H1 (cell line): Measurements from ENCODE around the gene CASQ1. TPM values are rescaled to one million over a fixed set of nuclear protein-coding genes. Genes with fewer than 3 reads are reported as not detected.

ENCODE experiments used
- CTCF ChIA-PET: fragments of 300-600 bp; sonication (Branson Sonifier 250); formaldehyde crosslinking; loops from one replicate; lab custom pipeline; 2021; ENCODE audit not compliant: partially characterized antibody; lab: Charles Lee
- POLR2A ChIA-PET: fragments of 300-600 bp; sonication (Branson Sonifier 250); formaldehyde crosslinking; loops from one replicate; lab custom pipeline; 2021; ENCODE audit warnings: inconsistent platforms; ENCODE audit not compliant: partially characterized antibody; lab: Charles Lee
- DNase-seq, 2 experiments: peaks; one replicate each; pipeline versions ENCODE4 v3.0.0 to v3.0.0-alpha.2; 2010 to 2022; ENCODE audit warnings: low spot score in 2 of 2, low read depth in 1 of 2, mixed read lengths in 1 of 2
- FAIRE-seq: peaks from 2 replicates; lab custom pipeline; 2011; peaks lifted over from hg19 to GRCh38; lab: Jason Lieb, UNC
- H2AFZ ChIP-seq: 2 replicates; pipeline ENCODE4 v1.8.1; 2012; ENCODE audit warnings: low read length, inconsistent platforms
- H2AK5ac ChIP-seq: 2 replicates; pipeline ENCODE4 v1.6.1; 2013; ENCODE audit warnings: low read depth, low read length
- H2BK120ac ChIP-seq: replicated peaks from 2 replicates; pipeline ENCODE3; 2013; ENCODE audit warnings: low read depth, low read length, inconsistent platforms
- H2BK12ac ChIP-seq: 2 replicates; pipeline ENCODE4 v1.6.1; 2013; ENCODE audit warnings: low read depth, low read length
- H2BK15ac ChIP-seq: 2 replicates; pipeline ENCODE4 v1.6.1; 2013; ENCODE audit warnings: low read length
- H2BK20ac ChIP-seq: 2 replicates; pipeline ENCODE4 v1.6.1; 2013; ENCODE audit warnings: low read length
- H2BK5ac ChIP-seq: 2 replicates; pipeline ENCODE4 v1.6.1; 2013; ENCODE audit warnings: low read depth, low read length
- H3K14ac ChIP-seq: 2 replicates; pipeline ENCODE4 v1.6.1; 2013; ENCODE audit warnings: inconsistent platforms; ENCODE audit not compliant: insufficient read length
- H3K18ac ChIP-seq: 2 replicates; pipeline ENCODE4 v1.6.1; 2013; ENCODE audit warnings: low read length; ENCODE audit errors: extremely low read depth
- H3K23ac ChIP-seq: 2 replicates; pipeline ENCODE4 v1.6.1; 2013; ENCODE audit warnings: inconsistent platforms; ENCODE audit not compliant: insufficient read length
- H3K23me2 ChIP-seq: 2 replicates; pipeline ENCODE4 v1.6.1; 2013; ENCODE audit warnings: low read depth, low read length
- H3K27ac ChIP-seq: 2 replicates; pipeline ENCODE4 v1.6.1; 2011; ENCODE audit warnings: low read depth, low read length, inconsistent platforms
- H3K27me3 ChIP-seq, 4 experiments: replicated peaks in 1 of 4; 1 replicate in 1 of 4; 2 replicates in 3 of 4; pipeline versions ENCODE4 v1.6.1 to v1.8.1; 2011 to 2013; ENCODE audit warnings: low read length in 3 of 4, mild to moderate bottlenecking in 3 of 4, inconsistent platforms in 2 of 4, mixed read lengths in 2 of 4, moderate library complexity in 1 of 4; ENCODE audit not compliant: control insufficient read depth in 3 of 4, insufficient read depth in 3 of 4; ENCODE audit errors: extremely low read depth in 1 of 4
- H3K36me3 ChIP-seq, 4 experiments: 2 replicates each; pipeline versions ENCODE4 v1.6.1 to v1.8.1; 2011 to 2013; ENCODE audit warnings: mild to moderate bottlenecking in 4 of 4, low read length in 3 of 4, moderate library complexity in 2 of 4, control low read depth in 1 of 4, inconsistent platforms in 1 of 4; ENCODE audit not compliant: insufficient read depth in 4 of 4, control insufficient read depth in 2 of 4
- H3K4ac ChIP-seq: replicated peaks from 2 replicates; pipeline ENCODE3; 2013; ENCODE audit warnings: low read length, low read depth, mixed read lengths, inconsistent platforms; ENCODE audit not compliant: insufficient read length
- H3K4me1 ChIP-seq, 4 experiments: replicated peaks in 1 of 4; 1 replicate in 1 of 4; 2 replicates in 3 of 4; pipeline versions ENCODE4 v1.6.1 to v1.8.1; 2011 to 2013; ENCODE audit warnings: low read length in 3 of 4, inconsistent platforms in 2 of 4, mixed read lengths in 1 of 4; ENCODE audit not compliant: insufficient read depth in 4 of 4, control insufficient read depth in 3 of 4
- H3K4me2 ChIP-seq, 2 experiments: 2 replicates each; pipeline versions ENCODE4 v1.6.1 to v1.8.1; 2011 to 2013; ENCODE audit warnings: low read depth in 2 of 2, low read length in 2 of 2, control low read depth in 1 of 2, inconsistent platforms in 1 of 2, mild to moderate bottlenecking in 1 of 2; ENCODE audit not compliant: insufficient read depth in 1 of 2
- H3K4me3 ChIP-seq, 4 experiments: fragments of 200-600, 300-600 bp in 1 of 4; sonication (generic), shearing (Covaris generic), sonication (Bioruptor Twin) in 1 of 4; 2 replicates each; pipeline versions ENCODE4 v1.5.1 to v1.8.1; 2011 to 2016; ENCODE audit warnings: low read length in 4 of 4, low read depth in 3 of 4, control low read depth in 2 of 4, inconsistent platforms in 2 of 4, mild to moderate bottlenecking in 2 of 4, mixed read lengths in 1 of 4, moderate library complexity in 1 of 4; ENCODE audit not compliant: insufficient read depth in 2 of 4; ENCODE audit errors: extremely low read depth in 1 of 4
- H3K56ac ChIP-seq: replicated peaks from 2 replicates; pipeline ENCODE3; 2013; ENCODE audit warnings: low read depth, mild to moderate bottlenecking, mixed read lengths, low read length, inconsistent platforms; ENCODE audit not compliant: insufficient read length
- H3K79me1 ChIP-seq: 2 replicates; pipeline ENCODE4 v1.6.1; 2013; ENCODE audit warnings: low read depth, low read length, control low read depth
- H3K79me2 ChIP-seq, 2 experiments: 2 replicates each; pipeline versions ENCODE4 v1.6.1 to v1.8.1; 2012 to 2013; ENCODE audit warnings: low read length in 2 of 2, mild to moderate bottlenecking in 2 of 2, inconsistent platforms in 1 of 2; ENCODE audit not compliant: insufficient read depth in 2 of 2, control insufficient read depth in 1 of 2
- H3K9ac ChIP-seq, 4 experiments: replicated peaks in 1 of 4; 1 replicate in 1 of 4; 2 replicates in 3 of 4; pipeline versions ENCODE4 v1.6.1 to v1.8.1; 2011 to 2013; ENCODE audit warnings: low read depth in 3 of 4, low read length in 3 of 4, control low read depth in 2 of 4, mild to moderate bottlenecking in 2 of 4, moderate library complexity in 2 of 4, inconsistent platforms in 1 of 4; ENCODE audit errors: extremely low read depth in 1 of 4
- H3K9me3 ChIP-seq, 2 experiments: 2 replicates each; pipeline versions ENCODE4 v1.6.1 to v1.8.1; 2012 to 2013; ENCODE audit warnings: mild to moderate bottlenecking in 2 of 2, moderate library complexity in 2 of 2, control low read depth in 1 of 2, inconsistent platforms in 1 of 2, low read depth in 1 of 2, low read length in 1 of 2, mixed read lengths in 1 of 2; ENCODE audit not compliant: insufficient read depth in 2 of 2
- H4K20me1 ChIP-seq, 2 experiments: replicated peaks in 1 of 2; 2 replicates each; pipeline versions ENCODE3 to v1.8.1; 2011 to 2013; ENCODE audit warnings: inconsistent platforms in 2 of 2, low read length in 2 of 2, mild to moderate bottlenecking in 1 of 2; ENCODE audit not compliant: insufficient read depth in 2 of 2, control insufficient read depth in 1 of 2
- H4K5ac ChIP-seq: 2 replicates; pipeline ENCODE4 v1.6.1; 2013; ENCODE audit warnings: low read length, low read depth, mixed read lengths, inconsistent platforms; ENCODE audit not compliant: insufficient read length
- H4K8ac ChIP-seq: 2 replicates; pipeline ENCODE4 v1.8.0; 2013; ENCODE audit warnings: mild to moderate bottlenecking, moderate library complexity, low read length, inconsistent platforms; ENCODE audit not compliant: insufficient read depth; ENCODE audit errors: extremely low read depth
- H4K91ac ChIP-seq: replicated peaks from 2 replicates; pipeline ENCODE3; 2013; ENCODE audit warnings: low read length, mixed read lengths, inconsistent platforms; ENCODE audit not compliant: insufficient read length
- CREB1 ChIP-seq: IDR thresholded peaks from 2 replicates; pipeline ENCODE4 v1.6.1; 2012; ENCODE audit warnings: inconsistent platforms
- EZH2 ChIP-seq: fragments of 200-600 bp; sonication (generic); IDR thresholded peaks from 2 replicates; pipeline ENCODE4 v1.7.1; 2012; ENCODE audit warnings: low read depth, mild to moderate bottlenecking, moderate library complexity, low read length, inconsistent platforms; ENCODE audit not compliant: severe bottlenecking
- HDAC6 ChIP-seq: IDR thresholded peaks from one replicate; pipeline ENCODE4 v1.7.1; 2012; ENCODE audit warnings: low read depth, mild to moderate bottlenecking, inconsistent platforms, low read length, moderate library complexity
- KDM4A ChIP-seq: IDR thresholded peaks from one replicate; pipeline ENCODE4 v1.7.1; 2012; ENCODE audit warnings: low read depth, mild to moderate bottlenecking, moderate library complexity, low read length, inconsistent platforms; ENCODE audit not compliant: severe bottlenecking
- MAFK ChIP-seq: IDR thresholded peaks from 2 replicates; pipeline ENCODE4 v1.6.1; 2012; ENCODE audit warnings: low read depth, mild to moderate bottlenecking, improper control_type of control experiment, low read length
- NANOG ChIP-seq: IDR thresholded peaks from 2 replicates; pipeline ENCODE4 v1.6.1; 2011; ENCODE audit warnings: low read length, low read depth, mild to moderate bottlenecking, inconsistent platforms; ENCODE audit not compliant: insufficient read depth, poor library complexity, severe bottlenecking
- RBBP5 ChIP-seq: IDR thresholded peaks from 2 replicates; pipeline ENCODE4 v1.7.1; 2012; ENCODE audit warnings: low read depth, mild to moderate bottlenecking, inconsistent platforms, low read length, moderate library complexity, borderline replicate concordance
- RXRA ChIP-seq: IDR thresholded peaks from 2 replicates; pipeline ENCODE4 v1.6.1; 2011; ENCODE audit warnings: low read depth, mild to moderate bottlenecking, low read length, moderate library complexity; ENCODE audit not compliant: insufficient read depth
- SIX5 ChIP-seq: IDR thresholded peaks from 2 replicates; pipeline ENCODE4 v1.6.1; 2011; ENCODE audit warnings: mild to moderate bottlenecking, low read depth, low read length
- TBP ChIP-seq: IDR thresholded peaks from 2 replicates; pipeline ENCODE4 v1.6.1; 2011; ENCODE audit warnings: low read depth, low read length, improper control_type of control experiment
- TEAD4 ChIP-seq: IDR thresholded peaks from 2 replicates; pipeline ENCODE4 v1.6.1; 2012; ENCODE audit warnings: low read depth, low read length, inconsistent platforms, mixed read lengths
- YY1 ChIP-seq: IDR thresholded peaks from 2 replicates; pipeline ENCODE4 v1.6.1; 2011; ENCODE audit warnings: low read depth, mild to moderate bottlenecking, low read length
- ZNF274 ChIP-seq: IDR thresholded peaks from 2 replicates; pipeline ENCODE4 v1.7.0; 2012; ENCODE audit warnings: low read length, borderline replicate concordance; ENCODE audit errors: extremely low read depth
- WGBS, 2 experiments: shearing (Covaris generic) in 1 of 2; methylation state at CpG; one replicate each; pipeline versions ENCODE4 v1.1.6 to v1.1.7; 2013 to 2015; ENCODE audit warnings: low lambda C conversion rate in 2 of 2, mixed read lengths in 2 of 2, inconsistent platforms in 1 of 2, low coverage in 1 of 2, missing lambda C conversion rate in 1 of 2; ENCODE audit not compliant: insufficient replicate concordance in 2 of 2, insufficient coverage in 1 of 2, insufficient read length in 1 of 2; ENCODE audit errors: extremely low coverage in 1 of 2, missing lambda C conversion rate in 1 of 2; 5-methylcytosine and 5-hydroxymethylcytosine counted together
- polyA plus RNA-seq, 7 experiments: library from polyadenylated mRNA; depleted of rRNA in 3 of 7; stranded (reverse) in 5 of 7; unstranded in 2 of 7; fragments of >200 nt in 5 of 7; fragments of 200-250 nt in 2 of 7; gene quantifications; 1 replicate in 5 of 7; 2 replicates in 1 of 7; 4 replicates in 1 of 7; pipeline versions ENCODE4 v1.2.1 to v1.2.3, GENCODE V29; 2011 to 2013; ENCODE audit warnings: missing spikeins in 2 of 7, mixed read lengths in 2 of 7
- total RNA-seq: library from RNA; stranded (reverse); fragmentation: NEBNext Ultra II Directional; extraction: Animal tissue kit (Norgen Biotek cat#: 25700); gene quantifications from 2 replicates; pipeline ENCODE4 v1.2.1, GENCODE V29; 2021

Gene CASQ1
- total and polyA plus RNA-seq, 2 of the 8 experiments (the other 6 are each of a cell fraction or from before 2014, with no cell fraction given): 0.80 to 1.3 TPM

DNA sequence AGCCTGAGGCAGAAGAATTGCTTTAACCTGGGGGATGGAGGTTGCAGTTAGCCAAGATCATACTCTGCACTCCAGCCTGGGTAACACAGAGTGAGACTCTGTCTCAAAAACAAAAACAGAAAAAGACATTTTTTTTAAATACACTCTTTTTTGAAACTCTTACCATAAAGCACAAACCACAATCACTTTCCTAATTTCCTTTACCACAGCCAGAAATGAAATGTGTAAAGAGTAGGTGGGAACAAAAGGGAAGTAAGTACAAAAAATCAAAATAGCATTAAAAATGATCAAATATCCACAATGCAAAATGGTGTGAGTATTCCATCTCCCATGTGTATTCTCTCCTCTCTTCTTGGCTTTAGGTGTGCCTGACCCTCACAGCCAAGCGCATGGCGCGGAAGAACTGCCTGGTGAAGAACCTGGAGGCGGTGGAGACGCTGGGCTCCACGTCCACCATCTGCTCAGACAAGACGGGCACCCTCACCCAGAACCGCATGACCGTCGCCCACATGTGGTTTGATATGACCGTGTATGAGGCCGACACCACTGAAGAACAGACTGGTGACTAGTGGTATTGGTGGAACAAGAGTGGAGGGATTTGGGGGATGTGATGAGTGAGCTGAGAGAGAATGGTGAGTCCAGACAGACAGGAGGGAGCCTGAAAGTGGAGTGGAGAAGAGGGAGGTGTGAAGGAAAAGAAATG is 24.1 kb upstream of the CASQ1 start:
- no peaks in the 10 kb centered on the region for H4K20me1 ChIP-seq
- H3K56ac ChIP-seq: no peak overlapping the region
- H2AFZ ChIP-seq: no peak overlapping the region
- H4K8ac ChIP-seq: no peak overlapping the region
- no peak overlapping the region for H3K4me2 ChIP-seq
- H3K9ac ChIP-seq: no peak overlapping the region
- no peak for FAIRE-seq
- no peak overlapping the region for H3K4ac ChIP-seq
- H2BK20ac ChIP-seq: peak overlapping the region; percentile 56
- no peaks in the 10 kb centered on the region for H3K79me1 ChIP-seq
- H3K14ac ChIP-seq: no peak overlapping the region
- no peaks in the 10 kb centered on the region for H3K9me3 ChIP-seq
- no peaks in the 10 kb centered on the region for H3K36me3 ChIP-seq
- peak overlapping the region; percentile 96 for H2BK15ac ChIP-seq
- no peak overlapping the region for H3K4me3 ChIP-seq
- no peak overlapping the region for H2BK120ac ChIP-seq
- no peak for DNase-seq
- H4K91ac ChIP-seq: peak overlapping the region; percentile 76
- ChIA-PET CTCF (interaction anchor here (0.6 to 18.4 kb wide), 20 partner anchors 7 to 150 kb away, joined by 3 to 257 read pairs (median 5); partner anchors contain the start of genes ATP1A4, CASQ1, KCNJ9 and PEA15), POLR2A (interaction anchor here (0.7 to 11.8 kb wide), 6 partner anchors 15 to 96 kb away, joined by 3 to 107 read pairs (median 4); partner anchors contain the start of genes DCAF8 and PEA15)
- peak overlapping the region; percentile 86; the same call in 1 of the 2 replicates for H2BK12ac ChIP-seq
- H3K18ac ChIP-seq: no peak overlapping the region
- H3K23me2 ChIP-seq: peaks cover 3% of the 10 kb centered on the region; the same call in 1 of the 2 replicates
- H2AK5ac ChIP-seq: peak overlapping the region; percentile 17; the same call in 1 of the 2 replicates
- peaks cover 4 to 19% (median 16%) of the 10 kb centered on the region in 4 experiments; a peak in 5 of 7 replicates for H3K4me1 ChIP-seq
- WGBS, 2 experiments: 90% methylated on average over 12 of the region's 12 CpGs; no CpG with 5 or more reads in 1 of the 2 experiments
- no peak overlapping the region for H3K27ac ChIP-seq
- H4K5ac ChIP-seq: no peak overlapping the region
- peaks cover 0 to under 1% (median 0%) of the 10 kb centered on the region in 4 experiments; a peak in 1 of 7 replicates for H3K27me3 ChIP-seq
- no peaks in the 10 kb centered on the region for H3K79me2 ChIP-seq
- peak overlapping the region; percentile 87; the same call in 1 of the 2 replicates for H2BK5ac ChIP-seq
- no peak overlapping the region for H3K23ac ChIP-seq
- TF ChIP-seq HDAC6 (no peak), YY1 (no peak), CREB1 (no peak), TEAD4 (no peak), EZH2 (no peak), SIX5 (no peak), RBBP5 (no peak), ZNF274 (no peak), RXRA (no peak), TBP (no peak), MAFK (no peak), NANOG (no peak), KDM4A (no peak)
